K562 (cell line): ENCODE results near the gene CUL9. TPM values are rescaled to one million over a fixed set of nuclear protein-coding genes. Genes with fewer than 3 reads are reported as not detected.
A peak's percentile ranks its signal among the peaks of the same experiment; 100 is the strongest.

Source experiments
- ARHGAP35 ChIP-seq: fragments of 450-650 bp; IDR thresholded peaks from 2 replicates; pipeline ENCODE4 v1.6.1; 2018; ENCODE audit not compliant: partially characterized antibody
- ASH1L ChIP-seq: fragments of 450-650 bp; IDR thresholded peaks from 2 replicates; pipeline ENCODE4 v1.6.1; 2018; ENCODE audit warnings: borderline replicate concordance, mild to moderate bottlenecking, low read depth; ENCODE audit not compliant: partially characterized antibody
- BMI1 ChIP-seq: fragments of 150-350 bp; IDR thresholded peaks from 2 replicates; pipeline ENCODE4 v1.6.1; 2014; ENCODE audit warnings: low read length
- CREB1 ChIP-seq, 2 experiments: sonication (generic) in 1 of 2; formaldehyde crosslinking in 1 of 2; IDR thresholded peaks; 2 replicates each; pipeline versions ENCODE4 v1.6.1 to v1.8.0; 2012 to 2022; ENCODE audit warnings: inconsistent platforms in 1 of 2, mild to moderate bottlenecking in 1 of 2, missing genetic modification reagents in 1 of 2, moderate library complexity in 1 of 2
- HDAC3 ChIP-seq: fragments of 450-650 bp; IDR thresholded peaks from 2 replicates; pipeline ENCODE4 v1.6.1; 2018; ENCODE audit warnings: borderline replicate concordance, mild to moderate bottlenecking, moderate library complexity; ENCODE audit not compliant: partially characterized antibody
- MAFF ChIP-seq: IDR thresholded peaks from 2 replicates; pipeline ENCODE4 v1.6.1; 2012; ENCODE audit warnings: low read length, improper control_type of control experiment
- MEF2D ChIP-seq: conservative IDR thresholded peaks from 2 replicates; pipeline ENCODE4 v1.6.1; 2016; ENCODE audit warnings: low read depth, missing genetic modification characterization, missing compliant biosample characterization
- NR2C1 ChIP-seq, 2 experiments: fragments of 450-650 bp; IDR thresholded peaks; 2 replicates each; pipeline ENCODE4 v1.6.1; 2017; ENCODE audit warnings: mild to moderate bottlenecking in 2 of 2, antibody characterized with exemption in 1 of 2, inconsistent platforms in 1 of 2, missing compliant biosample characterization in 1 of 2, missing genetic modification characterization in 1 of 2
- POU5F1 ChIP-seq: fragments of 150-350 bp; IDR thresholded peaks from 2 replicates; pipeline ENCODE4 v1.6.1; 2014; ENCODE audit warnings: borderline replicate concordance, low read length, low read depth, mild to moderate bottlenecking; ENCODE audit not compliant: partially characterized antibody
- PYGO2 ChIP-seq: fragments of 450-650 bp; IDR thresholded peaks from 2 replicates; pipeline ENCODE4 v1.6.1; 2016; ENCODE audit warnings: mild to moderate bottlenecking, missing genetic modification characterization, moderate library complexity, missing compliant biosample characterization
- SETDB1 ChIP-seq: IDR thresholded peaks from one replicate; pipeline ENCODE4 v1.6.1; 2012; ENCODE audit warnings: low read length, control low read depth, inconsistent platforms
- SMAD3 ChIP-seq: fragments of 450-650 bp; formaldehyde crosslinking; conservative IDR thresholded peaks from 2 replicates; pipeline ENCODE4 v1.4.0; 2020; ENCODE audit warnings: mild to moderate bottlenecking
- SMC3 ChIP-seq: conservative IDR thresholded peaks from 2 replicates; pipeline ENCODE4 v1.6.1; 2011; ENCODE audit warnings: low read depth, low read length, improper control_type of control experiment; ENCODE audit not compliant: insufficient read depth
- TEAD2 ChIP-seq: fragments of 450-650 bp; IDR thresholded peaks from 2 replicates; pipeline ENCODE4 v1.6.1; 2016; ENCODE audit warnings: missing genetic modification characterization, control low read depth, missing compliant biosample characterization
- ZNF175 ChIP-seq: fragments of 200-800 bp; sonication (Bioruptor generic); IDR thresholded peaks from 2 replicates; pipeline ENCODE4 v1.6.1; 2016; ENCODE audit warnings: low read depth, mild to moderate bottlenecking, missing genetic modification characterization, missing compliant biosample characterization
- ZNF408 ChIP-seq: fragments of 250-450 bp; sonication (Bioruptor Pico); IDR thresholded peaks from 2 replicates; pipeline ENCODE4 v1.4.0; 2020; ENCODE audit warnings: low read depth, mild to moderate bottlenecking, moderate library complexity
- ZNF699 ChIP-seq: fragments of 250-450 bp; sonication (Bioruptor Pico); IDR thresholded peaks from 2 replicates; pipeline ENCODE4 v1.8.0; 2021; ENCODE audit warnings: mild to moderate bottlenecking, moderate library complexity; ENCODE audit not compliant: insufficient replicate concordance
- polyA plus RNA-seq, 8 experiments: library from polyadenylated mRNA; depleted of rRNA in 4 of 8; stranded (reverse) in 5 of 8; unstranded in 3 of 8; fragments of >200 nt; fragmentation: Nextera tagmentation in 2 of 8; fragmentation: Illumina TruSeq in 1 of 8; extraction: Ambion mirVana in 2 of 8; extraction: Trizol in 1 of 8; gene quantifications; 2 replicates each; pipeline versions ENCODE4 v1.2.1 to v1.2.3, GENCODE V29; 2011 to 2014; ENCODE audit warnings: inconsistent platforms in 1 of 8, missing spikeins in 1 of 8
- total RNA-seq, 7 experiments: library from RNA; depleted of rRNA in 6 of 7; stranded (reverse); fragments of >200 nt in 6 of 7; fragmentation: Illumina TruSeq in 2 of 7; extraction: Trizol in 2 of 7; gene quantifications; 2 replicates each; pipeline versions ENCODE4 v1.2.1 to v1.2.3, GENCODE V29; 2011 to 2021; ENCODE audit warnings: low replicate concordance in 1 of 7
- TF ChIP-seq, protein P1 (sequence below): fragments of 450-650 bp; IDR thresholded peaks from 2 replicates; pipeline ENCODE4 v1.6.1; 2016; ENCODE audit warnings: low read depth, mild to moderate bottlenecking, moderate library complexity
- TF ChIP-seq, protein P2 (sequence below), 3 experiments: fragments of 200-800 bp in 1 of 3; fragments of 250-450 bp in 1 of 3; fragments of 450-650 bp in 1 of 3; sonication (Bioruptor Pico) in 1 of 3; sonication (Bioruptor generic) in 1 of 3; formaldehyde crosslinking in 1 of 3; IDR thresholded peaks; 2 replicates each; pipeline versions ENCODE4 v1.6.1 to v1.8.0; 2016 to 2022; ENCODE audit warnings: mild to moderate bottlenecking in 2 of 3, missing genetic modification characterization in 2 of 3, missing compliant biosample characterization in 1 of 3, moderate library complexity in 1 of 3
- TF ChIP-seq, protein P3 (sequence below): fragments of 450-650 bp; IDR thresholded peaks from 2 replicates; pipeline ENCODE4 v1.6.1; 2014; ENCODE audit warnings: low read depth, mild to moderate bottlenecking, moderate library complexity, borderline replicate concordance

The CUL9 gene
- total and polyA plus RNA-seq, 9 of the 15 experiments (the other 6 are each of a cell fraction or from before 2014, with no cell fraction given), result 0.50 to 20.7 (median 6.6) TPM

DNA sequence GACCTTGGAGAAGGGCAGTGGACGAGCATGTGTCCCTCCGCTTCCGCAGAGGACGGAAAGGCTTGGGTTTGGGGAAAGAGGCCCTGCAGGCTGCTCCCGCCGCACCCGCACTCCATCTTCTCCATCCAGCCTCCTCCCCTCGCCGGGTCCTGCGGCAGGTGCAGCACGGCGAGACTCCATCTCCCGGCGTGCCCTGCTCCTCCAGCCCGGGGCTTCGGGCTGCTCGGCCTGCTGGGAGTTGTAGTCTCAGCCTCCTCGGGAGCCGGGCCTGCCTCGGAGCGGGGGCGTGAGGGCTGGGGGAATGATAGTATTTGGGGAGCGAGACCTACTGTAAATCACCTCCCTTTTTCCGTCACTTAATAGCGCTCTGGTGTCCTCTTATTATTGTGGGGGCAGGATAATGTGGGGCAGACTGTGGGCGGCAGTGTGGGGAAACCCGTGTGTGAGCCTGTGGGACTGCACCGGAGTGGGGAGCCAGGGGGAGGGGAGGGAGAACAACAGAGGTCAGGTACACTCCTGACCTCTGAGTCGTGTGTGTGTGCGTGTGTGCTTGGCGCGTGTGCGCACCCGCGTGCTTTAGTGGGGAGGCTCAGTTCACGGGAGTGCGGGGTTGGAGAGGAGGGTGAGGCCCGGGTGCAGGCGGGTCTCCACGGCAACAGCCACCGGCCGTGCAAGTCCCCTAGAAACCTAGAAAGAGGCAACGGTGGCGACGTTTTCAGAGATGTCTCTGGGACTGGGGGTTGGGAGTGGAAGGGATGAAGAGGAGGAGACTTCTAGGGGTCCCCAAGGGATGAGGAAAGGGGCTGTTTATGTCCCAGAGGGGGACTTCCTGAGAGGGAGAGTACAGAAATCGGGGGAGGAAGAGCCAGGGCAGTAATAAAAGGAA lies 65.4 kb downstream of the CUL9 start (continued):
- TF ChIP-seq, protein P1, sequence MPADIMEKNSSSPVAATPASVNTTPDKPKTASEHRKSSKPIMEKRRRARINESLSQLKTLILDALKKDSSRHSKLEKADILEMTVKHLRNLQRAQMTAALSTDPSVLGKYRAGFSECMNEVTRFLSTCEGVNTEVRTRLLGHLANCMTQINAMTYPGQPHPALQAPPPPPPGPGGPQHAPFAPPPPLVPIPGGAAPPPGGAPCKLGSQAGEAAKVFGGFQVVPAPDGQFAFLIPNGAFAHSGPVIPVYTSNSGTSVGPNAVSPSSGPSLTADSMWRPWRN, result no peak
- peak; percentile 79 for TF ChIP-seq POU5F1
- TF ChIP-seq, protein P2, sequence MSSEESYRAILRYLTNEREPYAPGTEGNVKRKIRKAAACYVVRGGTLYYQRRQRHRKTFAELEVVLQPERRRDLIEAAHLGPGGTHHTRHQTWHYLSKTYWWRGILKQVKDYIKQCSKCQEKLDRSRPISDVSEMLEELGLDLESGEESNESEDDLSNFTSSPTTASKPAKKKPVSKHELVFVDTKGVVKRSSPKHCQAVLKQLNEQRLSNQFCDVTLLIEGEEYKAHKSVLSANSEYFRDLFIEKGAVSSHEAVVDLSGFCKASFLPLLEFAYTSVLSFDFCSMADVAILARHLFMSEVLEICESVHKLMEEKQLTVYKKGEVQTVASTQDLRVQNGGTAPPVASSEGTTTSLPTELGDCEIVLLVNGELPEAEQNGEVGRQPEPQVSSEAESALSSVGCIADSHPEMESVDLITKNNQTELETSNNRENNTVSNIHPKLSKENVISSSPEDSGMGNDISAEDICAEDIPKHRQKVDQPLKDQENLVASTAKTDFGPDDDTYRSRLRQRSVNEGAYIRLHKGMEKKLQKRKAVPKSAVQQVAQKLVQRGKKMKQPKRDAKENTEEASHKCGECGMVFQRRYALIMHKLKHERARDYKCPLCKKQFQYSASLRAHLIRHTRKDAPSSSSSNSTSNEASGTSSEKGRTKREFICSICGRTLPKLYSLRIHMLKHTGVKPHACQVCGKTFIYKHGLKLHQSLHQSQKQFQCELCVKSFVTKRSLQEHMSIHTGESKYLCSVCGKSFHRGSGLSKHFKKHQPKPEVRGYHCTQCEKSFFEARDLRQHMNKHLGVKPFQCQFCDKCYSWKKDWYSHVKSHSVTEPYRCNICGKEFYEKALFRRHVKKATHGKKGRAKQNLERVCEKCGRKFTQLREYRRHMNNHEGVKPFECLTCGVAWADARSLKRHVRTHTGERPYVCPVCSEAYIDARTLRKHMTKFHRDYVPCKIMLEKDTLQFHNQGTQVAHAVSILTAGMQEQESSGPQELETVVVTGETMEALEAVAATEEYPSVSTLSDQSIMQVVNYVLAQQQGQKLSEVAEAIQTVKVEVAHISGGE (CRISPR knock-in tag; IDR thresholded peaks at IDR 0.05), result peak in 1 of 3 experiments; percentile 94; a peak in 2 of 6 replicates
- TF ChIP-seq CREB1 (IDR thresholded peaks at IDR 0.05), result peak; percentile 50
- TF ChIP-seq CREB1 (CRISPR knock-in tag; IDR thresholded peaks at IDR 0.05), result peak; percentile 56; the same call in 1 of the 2 replicates
- TF ChIP-seq ZNF699 (CRISPR knock-in tag), result no peak
- TF ChIP-seq MAFF, result no peak
- TF ChIP-seq ASH1L, result no peak
- TF ChIP-seq ZNF175 (CRISPR knock-in tag), result peak; percentile 93
- no peak for TF ChIP-seq SMAD3 (CRISPR knock-in tag)
- no peak for TF ChIP-seq MEF2D (tag)
- TF ChIP-seq ARHGAP35, result no peak
- TF ChIP-seq HDAC3, result no peak
- no peak for TF ChIP-seq TEAD2 (tag)
- TF ChIP-seq SMC3, result 0 out of 2 replicates have a peak, but pooled peaks have one; percentile 10
- peak; percentile 26; the same call in 1 of the 2 replicates for TF ChIP-seq NR2C1 (IDR thresholded peaks at IDR 0.05)
- peak; percentile 89 for TF ChIP-seq NR2C1 (tag; IDR thresholded peaks at IDR 0.05)
- TF ChIP-seq SETDB1, result no peak
- TF ChIP-seq, protein P3, sequence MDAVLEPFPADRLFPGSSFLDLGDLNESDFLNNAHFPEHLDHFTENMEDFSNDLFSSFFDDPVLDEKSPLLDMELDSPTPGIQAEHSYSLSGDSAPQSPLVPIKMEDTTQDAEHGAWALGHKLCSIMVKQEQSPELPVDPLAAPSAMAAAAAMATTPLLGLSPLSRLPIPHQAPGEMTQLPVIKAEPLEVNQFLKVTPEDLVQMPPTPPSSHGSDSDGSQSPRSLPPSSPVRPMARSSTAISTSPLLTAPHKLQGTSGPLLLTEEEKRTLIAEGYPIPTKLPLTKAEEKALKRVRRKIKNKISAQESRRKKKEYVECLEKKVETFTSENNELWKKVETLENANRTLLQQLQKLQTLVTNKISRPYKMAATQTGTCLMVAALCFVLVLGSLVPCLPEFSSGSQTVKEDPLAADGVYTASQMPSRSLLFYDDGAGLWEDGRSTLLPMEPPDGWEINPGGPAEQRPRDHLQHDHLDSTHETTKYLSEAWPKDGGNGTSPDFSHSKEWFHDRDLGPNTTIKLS, result peak; percentile 93
- no peak for TF ChIP-seq ZNF408 (CRISPR knock-in tag)
- no peak for TF ChIP-seq PYGO2 (tag)
- no peak for TF ChIP-seq BMI1
